Fibroblast of lung (primary cell): ENCODE measurements around the gene NDUFAF2. TPM values are rescaled to one million over a fixed set of nuclear protein-coding genes. Genes with fewer than 3 reads are reported as not detected.

Experiments used
- DNase-seq, 2 donors: peaks; one replicate each; pipeline versions ENCODE4 v3.0.0 to v3.0.0-alpha.2; 2010; ENCODE audit warnings: low read depth in 2 of 2
- H2AFZ ChIP-seq: 2 replicates; pipeline ENCODE4 v1.5.1; 2012; ENCODE audit warnings: low read length, control low read depth, inconsistent platforms
- H3K27ac ChIP-seq: 2 replicates; pipeline ENCODE4 v1.5.1; 2011; ENCODE audit warnings: low read length, control low read depth; ENCODE audit not compliant: insufficient read depth
- H3K27me3 ChIP-seq: 2 replicates; pipeline ENCODE4 v1.5.1; 2011; ENCODE audit warnings: mild to moderate bottlenecking, low read length; ENCODE audit not compliant: control insufficient read depth, insufficient read depth
- H3K36me3 ChIP-seq: 2 replicates; pipeline ENCODE4 v1.5.1; 2011; ENCODE audit warnings: low read length; ENCODE audit not compliant: control insufficient read depth, insufficient read depth
- H3K4me1 ChIP-seq: 2 replicates; pipeline ENCODE4 v1.5.1; 2011; ENCODE audit warnings: low read length; ENCODE audit not compliant: control insufficient read depth, insufficient read depth; ENCODE audit errors: extremely low read depth
- H3K4me2 ChIP-seq: 2 replicates; pipeline ENCODE4 v1.5.1; 2011; ENCODE audit warnings: low read length, control low read depth; ENCODE audit not compliant: insufficient read depth; ENCODE audit errors: extremely low read depth
- H3K4me3 ChIP-seq, 4 experiments: fragments of 200-600 bp in 1 of 4; sonication (generic) in 1 of 4; replicated peaks in 1 of 4; 2 replicates each; pipeline ENCODE4 v1.5.1; 2011 to 2016; ENCODE audit warnings: low read length in 4 of 4, low read depth in 3 of 4, mild to moderate bottlenecking in 3 of 4, control low read depth in 2 of 4, inconsistent platforms in 1 of 4, mixed read lengths in 1 of 4; ENCODE audit not compliant: insufficient read depth in 1 of 4; ENCODE audit errors: control extremely low read depth in 1 of 4
- H3K79me2 ChIP-seq: 2 replicates; pipeline ENCODE4 v1.5.1; 2012; ENCODE audit warnings: mild to moderate bottlenecking, low read length, inconsistent platforms; ENCODE audit not compliant: control insufficient read depth, insufficient read depth
- H3K9ac ChIP-seq: 2 replicates; pipeline ENCODE4 v1.5.1; 2011; ENCODE audit warnings: mild to moderate bottlenecking, low read length, control low read depth; ENCODE audit not compliant: insufficient read depth
- H3K9me3 ChIP-seq: 2 replicates; pipeline ENCODE4 v1.5.1; 2012; ENCODE audit warnings: low read depth, low read length; ENCODE audit not compliant: control insufficient read depth, insufficient read depth
- H4K20me1 ChIP-seq: 2 replicates; pipeline ENCODE4 v1.5.1; 2011; ENCODE audit warnings: low read length; ENCODE audit not compliant: control insufficient read depth, insufficient read depth; ENCODE audit errors: extremely low read depth
- CTCF ChIP-seq, 2 donors: IDR thresholded peaks in 1 of 2; conservative IDR thresholded peaks in 1 of 2; 1 replicate in 1 of 2; 2 replicates in 1 of 2; pipeline ENCODE4 v1.5.1; 2011 to 2012; ENCODE audit warnings: low read length in 2 of 2, control low read depth in 1 of 2, inconsistent platforms in 1 of 2, low read depth in 1 of 2, mild to moderate bottlenecking in 1 of 2
- EZH2 ChIP-seq: IDR thresholded peaks from 2 replicates; pipeline ENCODE4 v1.5.1; 2012; ENCODE audit warnings: low read length, control low read depth, mild to moderate bottlenecking; ENCODE audit errors: missing control alignments
- polyA plus RNA-seq, 2 donors: library from polyadenylated mRNA; depleted of rRNA in 1 of 2; stranded (reverse) in 1 of 2; unstranded in 1 of 2; fragments of >200 nt; gene quantifications; 2 replicates each; pipeline ENCODE4 v1.2.1, GENCODE V29; 2011 to 2012; ENCODE audit warnings: missing spikeins in 1 of 2
- total RNA-seq: library from RNA; depleted of rRNA; stranded (reverse); fragments of >200 nt; gene quantifications from 2 replicates; pipeline ENCODE4 v1.2.1, GENCODE V29; 2014

NDUFAF2 gene
- total and polyA plus RNA-seq, 2 donors (not counting 1 experiment from before 2014, with no cell fraction given) = 30.9 to 53.2 TPM

DNA sequence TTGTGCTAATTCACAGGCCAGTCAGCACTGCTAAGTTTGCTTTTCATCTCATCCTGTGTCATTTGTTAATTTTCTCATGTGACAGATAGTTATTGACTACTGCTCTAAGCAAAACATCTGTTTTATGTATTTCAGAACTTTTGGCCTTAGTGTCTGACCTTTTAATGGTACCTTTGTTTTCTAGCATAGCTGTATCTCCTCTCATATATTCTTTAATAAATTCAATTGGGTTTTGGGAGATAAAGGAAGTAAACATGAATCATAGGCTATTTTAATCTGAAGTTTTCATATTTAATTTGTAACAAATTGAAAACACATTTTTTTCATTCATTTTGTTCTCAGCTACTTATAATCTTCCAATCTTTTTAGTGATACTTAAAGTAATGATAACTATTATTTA, 13.1 kb downstream of the NDUFAF2 start:
- H3K27me3 ChIP-seq = no peaks in the 10 kb centered on the region
- H3K79me2 ChIP-seq = peaks cover 15% of the 10 kb centered on the region
- H4K20me1 ChIP-seq = no peaks in the 10 kb centered on the region
- no peak for DNase-seq
- TF ChIP-seq CTCF (conservative IDR thresholded peaks at IDR 0.05 in 1 of 2, IDR thresholded peaks at IDR 0.05 in 1 of 2; ENCODE audit: low read depth in 1 of 2, low read length in 2 of 2) (no peak), EZH2 (no peak)
- H3K36me3 ChIP-seq = no peaks in the 10 kb centered on the region
- H2AFZ ChIP-seq = no peak overlapping the region
- no peaks in the 10 kb centered on the region for H3K4me1 ChIP-seq
- no peak overlapping the region for H3K9ac ChIP-seq
- H3K27ac ChIP-seq = no peak overlapping the region
- no peak overlapping the region for H3K4me3 ChIP-seq
- no peak overlapping the region for H3K4me2 ChIP-seq
- H3K9me3 ChIP-seq = no peaks in the 10 kb centered on the region

GRCh38 chr5:60958712-60959111, 13.7 kb downstream of the NDUFAF2 start:
- no peaks in the 10 kb centered on the region for H3K4me1 ChIP-seq
- H3K4me3 ChIP-seq = no peak overlapping the region
- H3K27me3 ChIP-seq = no peaks in the 10 kb centered on the region
- no peaks in the 10 kb centered on the region for H3K9me3 ChIP-seq
- no peaks in the 10 kb centered on the region for H3K36me3 ChIP-seq
- DNase-seq = no peak
- no peak overlapping the region for H3K4me2 ChIP-seq
- H3K9ac ChIP-seq = no peak overlapping the region
- no peak overlapping the region for H3K27ac ChIP-seq
- peaks cover 13% of the 10 kb centered on the region for H3K79me2 ChIP-seq
- no peak for TF ChIP-seq CTCF (conservative IDR thresholded peaks at IDR 0.05 in 1 of 2, IDR thresholded peaks at IDR 0.05 in 1 of 2; ENCODE audit: low read depth in 1 of 2, low read length in 2 of 2)
- TF ChIP-seq EZH2 = no peak
- no peaks in the 10 kb centered on the region for H4K20me1 ChIP-seq
- H2AFZ ChIP-seq = no peak overlapping the region

DNA sequence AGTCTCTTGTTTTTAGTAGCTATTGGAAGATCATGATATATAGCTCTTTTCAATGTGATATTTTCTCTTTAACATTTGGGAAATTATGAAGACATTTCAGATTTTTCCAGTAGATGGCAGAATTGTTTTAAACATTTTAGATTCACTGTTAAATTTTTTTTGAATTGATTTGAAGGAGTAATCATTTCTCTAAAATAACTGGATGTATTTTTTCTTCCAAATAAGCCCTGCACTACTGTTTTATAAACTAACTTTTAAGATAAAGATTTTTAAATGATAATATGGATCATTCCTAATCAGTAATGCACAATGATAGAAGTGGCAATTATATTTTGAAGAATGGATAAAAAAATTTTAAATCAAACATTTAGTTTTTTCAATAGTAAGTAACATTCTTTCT, 14.2 kb downstream of the NDUFAF2 start:
- no peaks in the 10 kb centered on the region for H3K9me3 ChIP-seq

More for the DNA sequence above, 14.2 kb downstream of the NDUFAF2 start:
- H3K4me3 ChIP-seq = no peak overlapping the region
- no peak overlapping the region for H2AFZ ChIP-seq
- no peaks in the 10 kb centered on the region for H3K4me1 ChIP-seq
- H3K4me2 ChIP-seq = no peak overlapping the region
- H3K9ac ChIP-seq = no peak overlapping the region
- no peaks in the 10 kb centered on the region for H4K20me1 ChIP-seq
- no peaks in the 10 kb centered on the region for H3K27me3 ChIP-seq
- peak; percentile 7 to 58 for DNase-seq
- H3K36me3 ChIP-seq = no peaks in the 10 kb centered on the region
- no peak overlapping the region for H3K27ac ChIP-seq
- peaks cover 8% of the 10 kb centered on the region for H3K79me2 ChIP-seq
- TF ChIP-seq EZH2 (no peak), CTCF (conservative IDR thresholded peaks at IDR 0.05 in 1 of 2, IDR thresholded peaks at IDR 0.05 in 1 of 2; ENCODE audit: low read depth in 1 of 2, low read length in 2 of 2) (no peak)
